ENCODE results near the gene NBAS.

NBAS gene

GRCh38 chr2:15206419-15206818 is 354.7 kb downstream of the NBAS start:
- CTCF ChIA-PET = no interaction called here
- POLR2A ChIA-PET = no interaction called here

GRCh38 chr2:15205562-15205961 is 355.6 kb downstream of the NBAS start:
- H3K4me3 ChIP-seq (ENCODE audit: low read depth, low read length) = no peak overlapping the region
- DNase-seq (ENCODE audit: low read depth, low spot score) = no peak
- CTCF ChIA-PET = no interaction called here
- TF ChIP-seq CTCF (IDR thresholded peaks at IDR 0.05; ENCODE audit: insufficient read depth, low read length, missing control alignments) = no peak
- POLR2A ChIA-PET = no interaction called here

More at GRCh38 chr2:15206419-15206818, 354.7 kb downstream of the NBAS start:
- no peak overlapping the region for H3K4me3 ChIP-seq (ENCODE audit: low read depth, low read length)
- no peak for DNase-seq (ENCODE audit: low read depth, low spot score)
- no peak for TF ChIP-seq CTCF (IDR thresholded peaks at IDR 0.05; ENCODE audit: insufficient read depth, low read length, missing control alignments)

- TF ChIP-seq CTCF (IDR thresholded peaks at IDR 0.05; ENCODE audit: insufficient read depth, low read length, missing control alignments) = no peak
- DNase-seq (ENCODE audit: low read depth, low spot score) = no peak
- CTCF ChIA-PET = no interaction called here
- POLR2A ChIA-PET = interaction anchor here (0.5 kb wide), 1 partner anchor 409 kb away, joined by 4 read pairs; no protein-coding TSS in a partner anchor
- no peak overlapping the region for H3K4me3 ChIP-seq (ENCODE audit: low read depth, low read length)
Measured at GRCh38 chr2:15201009-15201408, 360.1 kb downstream of the NBAS start.

GRCh38 chr2:15200581-15200980 is 360.6 kb downstream of the NBAS start:
- ChIA-PET POLR2A (no interaction called here), CTCF (no interaction called here)
- TF ChIP-seq CTCF (IDR thresholded peaks at IDR 0.05; ENCODE audit: insufficient read depth, low read length, missing control alignments) = no peak
- H3K4me3 ChIP-seq (ENCODE audit: low read depth, low read length) = no peak overlapping the region
- DNase-seq (ENCODE audit: low read depth, low spot score) = no peak

- TF ChIP-seq CTCF (IDR thresholded peaks at IDR 0.05; ENCODE audit: insufficient read depth, low read length, missing control alignments) = no peak
- no peak for DNase-seq (ENCODE audit: low read depth, low spot score)
- CTCF ChIA-PET = interaction anchor here (1.6 kb wide), 1 partner anchor 12 kb away, joined by 4 read pairs; no protein-coding TSS in a partner anchor
- POLR2A ChIA-PET = no interaction called here
- no peak overlapping the region for H3K4me3 ChIP-seq (ENCODE audit: low read depth, low read length)
Measured at GRCh38 chr2:15198051-15198450, 363.1 kb downstream of the NBAS start.

- TF ChIP-seq CTCF (IDR thresholded peaks at IDR 0.05; ENCODE audit: insufficient read depth, low read length, missing control alignments) = no peak
- no peak overlapping the region for H3K4me3 ChIP-seq (ENCODE audit: low read depth, low read length)
- no peak for DNase-seq (ENCODE audit: low read depth, low spot score)
- ChIA-PET CTCF (no interaction called here), POLR2A (no interaction called here)
Measured at GRCh38 chr2:15195813-15196212, 365.3 kb downstream of the NBAS start.

Data from AG04449 (cell line).